GM21786 (cell line): ENCODE results near the gene SMAD6.
"Not testable (repeated sequence)": the region's sequence is repeated elsewhere in the genome, so short reads cannot be mapped to it uniquely, and the experiment has no call there.

Source experiments
- ATAC-seq: cut with Tn5 transposase; IDR thresholded peaks from one replicate; pipeline ENCODE4 v1.9.1; 2021; ENCODE audit not compliant: unreplicated experiment

SMAD6 gene

GRCh38 chr15:66675446-66675845, 26.6 kb upstream of the SMAD6 start:
- no peak for ATAC-seq

GRCh38 chr15:66677336-66677735, 24.7 kb upstream of the SMAD6 start:
- ATAC-seq = no peak

GRCh38 chr15:66679061-66679656, 22.9 kb upstream of the SMAD6 start:
- no peak for ATAC-seq

GRCh38 chr15:66679657-66680108, 22.4 kb upstream of the SMAD6 start:
- ATAC-seq = no peak

GRCh38 chr15:66680502-66680901, 21.5 kb upstream of the SMAD6 start:
- no peak for ATAC-seq

GRCh38 chr15:66681395-66681794, 20.6 kb upstream of the SMAD6 start:
- no peak for ATAC-seq

- ATAC-seq = no peak
Observed at GRCh38 chr15:66682246-66682645, 19.8 kb upstream of the SMAD6 start.

GRCh38 chr15:66682865-66683264, 19.2 kb upstream of the SMAD6 start:
- no peak for ATAC-seq

GRCh38 chr15:66684136-66684681, 17.8 kb upstream of the SMAD6 start:
- ATAC-seq = no peak

GRCh38 chr15:66685638-66686150, 16.3 kb upstream of the SMAD6 start:
- no peak for ATAC-seq

GRCh38 chr15:66690912-66691311, 11.1 kb upstream of the SMAD6 start:
- ATAC-seq = not testable (repeated sequence)

- no peak for ATAC-seq
Observed at GRCh38 chr15:66691727-66692126, 10.3 kb upstream of the SMAD6 start.

- no peak for ATAC-seq
Observed at GRCh38 chr15:66692391-66692790, 9.6 kb upstream of the SMAD6 start.

- ATAC-seq = no peak
Observed at GRCh38 chr15:66692808-66693596, 9.0 kb upstream of the SMAD6 start.

GRCh38 chr15:66696770-66697169, 5.3 kb upstream of the SMAD6 start:
- ATAC-seq = no peak

- no peak for ATAC-seq
Observed at GRCh38 chr15:66698318-66698961, 3.6 kb upstream of the SMAD6 start.

GRCh38 chr15:66698971-66699370, 3.1 kb upstream of the SMAD6 start:
- no peak for ATAC-seq

- no peak for ATAC-seq
Observed at GRCh38 chr15:66700412-66700801, 1.6 kb upstream of the SMAD6 start.

GRCh38 chr15:66700802-66701421, 1.1 kb upstream of the SMAD6 start:
- peak; percentile 50 for ATAC-seq

GRCh38 chr15:66701422-66702034, 508 bp upstream of the SMAD6 start:
- ATAC-seq = peak; percentile 26
